Mucosa of stomach (tissue), 1 donor: Measurements from ENCODE around the gene TAF1B.

Source experiments
- H3K27me3 ChIP-seq: one replicate; pipeline ENCODE4 v1.7.0; 2013; ENCODE audit warnings: mild to moderate bottlenecking, low read length; ENCODE audit not compliant: control insufficient read depth, insufficient read depth
- H3K36me3 ChIP-seq: one replicate; pipeline ENCODE4 v1.7.0; 2013; ENCODE audit warnings: low read length; ENCODE audit not compliant: control insufficient read depth, insufficient read depth
- H3K4me1 ChIP-seq: one replicate; pipeline ENCODE4 v1.7.0; 2013; ENCODE audit warnings: mild to moderate bottlenecking, low read length; ENCODE audit not compliant: control insufficient read depth, insufficient read depth
- H3K4me3 ChIP-seq: one replicate; pipeline ENCODE4 v1.7.0; 2013; ENCODE audit warnings: low read length
- H3K9ac ChIP-seq: one replicate; pipeline ENCODE4 v1.7.0; 2013; ENCODE audit warnings: mild to moderate bottlenecking, low read length, moderate library complexity
- H3K9me3 ChIP-seq: one replicate; pipeline ENCODE4 v1.7.0; 2013; ENCODE audit warnings: mild to moderate bottlenecking, low read length, moderate library complexity; ENCODE audit not compliant: control insufficient read depth
- donor health status: Pancreatic carcinoma.

TAF1B gene

DNA sequence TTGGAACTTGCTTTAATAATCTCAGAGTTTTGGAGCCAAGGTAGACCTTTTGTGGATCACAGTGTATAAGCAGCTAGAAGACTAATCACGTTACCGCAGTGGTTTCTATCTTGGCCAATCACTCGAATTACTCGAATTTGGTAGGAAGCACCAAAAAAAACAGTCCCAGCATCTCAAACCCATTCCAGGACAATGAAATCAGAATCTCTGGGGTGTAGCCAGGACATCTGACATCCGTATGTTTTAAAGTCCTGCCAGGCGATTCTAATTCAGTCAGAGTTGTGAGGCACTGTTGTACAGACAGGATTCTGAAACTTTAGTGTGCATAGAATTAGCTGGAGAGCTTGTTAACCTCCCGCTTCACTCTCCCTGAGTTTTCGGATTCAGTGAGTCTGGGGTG, 139.0 kb downstream of the TAF1B start:
- no peak overlapping the region for H3K4me3 ChIP-seq
- no peaks in the 10 kb centered on the region for H3K27me3 ChIP-seq
- H3K36me3 ChIP-seq, result no peaks in the 10 kb centered on the region
- H3K9me3 ChIP-seq, result no peaks in the 10 kb centered on the region
- H3K4me1 ChIP-seq, result peaks cover 7% of the 10 kb centered on the region
- H3K9ac ChIP-seq, result no peak overlapping the region

- no peak overlapping the region for H3K4me3 ChIP-seq
- H3K36me3 ChIP-seq, result no peaks in the 10 kb centered on the region
- H3K4me1 ChIP-seq, result peaks cover 7% of the 10 kb centered on the region
- no peaks in the 10 kb centered on the region for H3K27me3 ChIP-seq
- H3K9me3 ChIP-seq, result no peaks in the 10 kb centered on the region
- no peak overlapping the region for H3K9ac ChIP-seq
Measured at GRCh38 chr2:9982891-9983290, 139.6 kb downstream of the TAF1B start.

DNA sequence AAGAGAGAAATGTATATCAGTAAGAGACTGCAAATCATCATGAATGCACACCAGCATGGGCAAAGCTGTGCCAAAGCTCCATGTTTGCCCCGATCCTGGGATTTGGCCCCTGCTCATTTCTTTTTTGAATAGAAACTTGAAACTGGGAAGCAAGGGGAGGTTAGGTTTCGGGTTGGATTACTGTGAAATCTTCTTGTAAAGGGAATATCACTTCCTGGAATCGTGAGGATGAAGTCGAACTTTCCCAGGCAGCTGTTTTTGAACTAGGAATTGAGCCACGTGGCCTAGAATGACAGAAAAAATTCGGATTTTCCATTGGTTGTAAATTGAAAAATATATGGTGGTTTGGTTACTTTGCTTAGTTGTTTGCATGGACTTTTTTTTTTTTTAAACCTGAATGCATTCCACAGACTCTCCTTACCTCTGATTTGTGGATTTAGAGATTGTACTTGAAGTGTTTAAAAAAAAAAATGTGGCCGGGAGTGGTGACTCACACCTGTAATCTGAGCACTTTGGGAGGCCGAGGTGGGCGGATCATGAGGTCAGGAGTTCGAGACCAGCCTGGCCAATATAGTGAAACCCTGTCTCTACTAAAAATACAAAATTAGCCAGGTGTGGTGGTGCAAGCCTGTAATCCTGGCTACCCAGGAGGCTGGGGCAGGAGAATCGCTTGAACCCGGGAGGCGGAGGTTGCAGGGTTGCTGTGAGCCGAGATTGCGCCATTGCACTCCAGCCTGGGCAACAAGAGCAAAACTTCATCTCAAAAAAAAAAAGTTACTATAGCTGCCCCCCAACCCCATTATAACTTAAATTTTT, 140.3 kb downstream of the TAF1B start:
- Histone ChIP-seq H3K9ac (no peak overlapping the region), H3K4me1 (peaks cover 7% of the 10 kb centered on the region), H3K36me3 (no peaks in the 10 kb centered on the region), H3K4me3 (no peak overlapping the region), H3K27me3 (no peaks in the 10 kb centered on the region), H3K9me3 (no peaks in the 10 kb centered on the region)
